ENCODE results near the gene TWSG1.

The TWSG1 gene

DNA sequence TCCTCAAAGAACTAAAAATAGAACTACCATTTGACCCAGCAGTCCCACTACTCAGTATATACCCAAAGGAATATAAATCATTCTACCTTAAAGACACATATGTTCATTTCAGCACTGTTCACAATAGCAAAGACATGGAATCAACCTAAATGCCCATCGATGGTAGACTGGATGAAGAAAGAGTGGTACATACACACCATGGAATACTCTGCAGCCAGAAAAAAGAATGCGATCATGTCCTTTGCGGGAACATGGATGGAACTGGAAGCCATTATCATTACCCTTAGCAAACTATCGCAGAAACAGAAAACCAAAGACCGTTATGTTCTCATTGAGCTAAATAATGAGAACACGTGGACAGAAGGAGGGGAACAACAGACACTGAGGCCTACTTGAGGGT is 44.5 kb downstream of the TWSG1 start:
- DNase-seq (ENCODE audit: low read depth in 1 of 2, low spot score in 1 of 2) = no peak
- no peaks in the 10 kb centered on the region for H3K27me3 ChIP-seq (ENCODE audit: insufficient read depth, poor library complexity, severe bottlenecking)
- H3K27ac ChIP-seq (replicated peaks) = no peak overlapping the region
- no peak overlapping the region for H3K4me3 ChIP-seq (replicated peaks; ENCODE audit: insufficient read depth, low read length)
- TF ChIP-seq SPI1 (IDR thresholded peaks at IDR 0.05; ENCODE audit: borderline replicate concordance, low read depth) (no peak), GABPA (IDR thresholded peaks at IDR 0.05; ENCODE audit: low read depth) (no peak), CTCF (IDR thresholded peaks at IDR 0.05; ENCODE audit: insufficient read depth, low read length) (no peak), POLR2AphosphoS5 (IDR thresholded peaks at IDR 0.05; ENCODE audit: low read depth) (no peak)
- TF ChIP-seq, protein P1, sequence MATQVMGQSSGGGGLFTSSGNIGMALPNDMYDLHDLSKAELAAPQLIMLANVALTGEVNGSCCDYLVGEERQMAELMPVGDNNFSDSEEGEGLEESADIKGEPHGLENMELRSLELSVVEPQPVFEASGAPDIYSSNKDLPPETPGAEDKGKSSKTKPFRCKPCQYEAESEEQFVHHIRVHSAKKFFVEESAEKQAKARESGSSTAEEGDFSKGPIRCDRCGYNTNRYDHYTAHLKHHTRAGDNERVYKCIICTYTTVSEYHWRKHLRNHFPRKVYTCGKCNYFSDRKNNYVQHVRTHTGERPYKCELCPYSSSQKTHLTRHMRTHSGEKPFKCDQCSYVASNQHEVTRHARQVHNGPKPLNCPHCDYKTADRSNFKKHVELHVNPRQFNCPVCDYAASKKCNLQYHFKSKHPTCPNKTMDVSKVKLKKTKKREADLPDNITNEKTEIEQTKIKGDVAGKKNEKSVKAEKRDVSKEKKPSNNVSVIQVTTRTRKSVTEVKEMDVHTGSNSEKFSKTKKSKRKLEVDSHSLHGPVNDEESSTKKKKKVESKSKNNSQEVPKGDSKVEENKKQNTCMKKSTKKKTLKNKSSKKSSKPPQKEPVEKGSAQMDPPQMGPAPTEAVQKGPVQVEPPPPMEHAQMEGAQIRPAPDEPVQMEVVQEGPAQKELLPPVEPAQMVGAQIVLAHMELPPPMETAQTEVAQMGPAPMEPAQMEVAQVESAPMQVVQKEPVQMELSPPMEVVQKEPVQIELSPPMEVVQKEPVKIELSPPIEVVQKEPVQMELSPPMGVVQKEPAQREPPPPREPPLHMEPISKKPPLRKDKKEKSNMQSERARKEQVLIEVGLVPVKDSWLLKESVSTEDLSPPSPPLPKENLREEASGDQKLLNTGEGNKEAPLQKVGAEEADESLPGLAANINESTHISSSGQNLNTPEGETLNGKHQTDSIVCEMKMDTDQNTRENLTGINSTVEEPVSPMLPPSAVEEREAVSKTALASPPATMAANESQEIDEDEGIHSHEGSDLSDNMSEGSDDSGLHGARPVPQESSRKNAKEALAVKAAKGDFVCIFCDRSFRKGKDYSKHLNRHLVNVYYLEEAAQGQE (IDR thresholded peaks at IDR 0.05; ENCODE audit: insufficient replicate concordance, low read depth) = no peak

DNA sequence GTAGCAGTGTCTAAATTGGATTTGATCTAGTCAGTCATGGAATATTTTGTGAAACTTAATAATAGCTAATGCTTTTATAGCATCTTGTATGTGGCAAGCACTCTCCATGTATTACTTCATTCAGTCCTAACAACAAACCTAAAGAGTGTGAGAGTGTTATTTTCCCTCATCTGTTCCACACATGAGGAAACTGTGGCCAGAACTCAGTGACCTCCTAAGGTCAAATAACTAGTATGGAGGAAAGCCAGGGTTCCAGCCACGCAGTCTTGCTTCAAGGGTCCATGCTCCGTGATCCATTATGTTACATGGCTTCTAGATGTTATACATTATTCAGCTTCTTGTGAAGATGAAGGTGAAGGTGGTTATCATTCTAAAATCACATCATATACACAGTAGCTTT is 45.5 kb downstream of the TWSG1 start:
- Histone ChIP-seq H3K27ac (replicated peaks) (no peak overlapping the region), H3K27me3 (ENCODE audit: insufficient read depth, poor library complexity, severe bottlenecking) (no peaks in the 10 kb centered on the region), H3K4me3 (replicated peaks; ENCODE audit: insufficient read depth, low read length) (no peak overlapping the region)
- no peak for DNase-seq (ENCODE audit: low read depth in 1 of 2, low spot score in 1 of 2)
- TF ChIP-seq POLR2AphosphoS5 (IDR thresholded peaks at IDR 0.05; ENCODE audit: low read depth) (no peak), SPI1 (IDR thresholded peaks at IDR 0.05; ENCODE audit: borderline replicate concordance, low read depth) (no peak)

DNA sequence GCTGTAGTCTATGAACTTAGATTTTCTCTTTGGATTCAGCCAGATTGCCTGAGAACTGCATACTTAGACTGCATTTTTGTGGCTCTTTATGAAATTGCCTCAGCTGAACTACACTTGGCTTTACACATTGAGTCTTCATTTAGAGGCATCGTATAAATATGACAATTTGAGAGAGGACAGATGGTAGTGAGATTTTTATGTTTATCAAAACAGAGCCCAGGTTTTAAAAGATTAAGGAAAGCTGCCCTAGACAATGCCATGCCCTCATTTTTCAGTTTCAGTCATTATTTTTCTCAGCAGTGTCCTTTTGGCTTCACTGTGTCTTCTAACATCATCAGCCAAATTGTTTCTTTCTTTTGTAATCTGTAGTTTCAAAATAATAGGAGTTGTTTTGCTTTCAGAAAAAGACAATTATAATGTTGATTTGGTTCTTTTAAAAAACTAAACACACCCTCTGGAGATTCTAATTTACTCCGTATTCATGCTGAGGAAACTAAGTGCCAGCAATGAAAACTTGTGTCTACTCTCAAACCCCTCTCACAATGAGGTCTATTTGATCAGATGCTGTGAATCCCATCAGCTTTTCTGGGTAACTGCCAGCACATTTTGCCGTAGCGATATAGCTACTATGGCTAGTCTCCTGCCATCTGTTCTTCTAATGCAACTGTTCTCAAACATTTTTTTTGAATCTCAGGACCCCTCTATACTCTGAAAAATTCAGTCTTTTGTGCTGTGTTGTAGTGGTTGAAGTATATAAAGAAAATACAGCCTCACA is 46.2 kb downstream of the TWSG1 start:
- no peak overlapping the region for H3K27ac ChIP-seq (replicated peaks)
- H3K4me3 ChIP-seq (replicated peaks; ENCODE audit: insufficient read depth, low read length) = no peak overlapping the region
- no peak for TF ChIP-seq CTCF (IDR thresholded peaks at IDR 0.05; ENCODE audit: insufficient read depth, low read length)
- TF ChIP-seq POLR2AphosphoS5 (IDR thresholded peaks at IDR 0.05; ENCODE audit: low read depth) = no peak
- TF ChIP-seq GABPA (IDR thresholded peaks at IDR 0.05; ENCODE audit: low read depth) = no peak
- TF ChIP-seq SPI1 (IDR thresholded peaks at IDR 0.05; ENCODE audit: borderline replicate concordance, low read depth) = no peak
- TF ChIP-seq, protein P1 (IDR thresholded peaks at IDR 0.05; ENCODE audit: insufficient replicate concordance, low read depth) = no peak
- DNase-seq (ENCODE audit: low read depth in 1 of 2, low spot score in 1 of 2) = no peak
- no peaks in the 10 kb centered on the region for H3K27me3 ChIP-seq (ENCODE audit: insufficient read depth, poor library complexity, severe bottlenecking)

DNA sequence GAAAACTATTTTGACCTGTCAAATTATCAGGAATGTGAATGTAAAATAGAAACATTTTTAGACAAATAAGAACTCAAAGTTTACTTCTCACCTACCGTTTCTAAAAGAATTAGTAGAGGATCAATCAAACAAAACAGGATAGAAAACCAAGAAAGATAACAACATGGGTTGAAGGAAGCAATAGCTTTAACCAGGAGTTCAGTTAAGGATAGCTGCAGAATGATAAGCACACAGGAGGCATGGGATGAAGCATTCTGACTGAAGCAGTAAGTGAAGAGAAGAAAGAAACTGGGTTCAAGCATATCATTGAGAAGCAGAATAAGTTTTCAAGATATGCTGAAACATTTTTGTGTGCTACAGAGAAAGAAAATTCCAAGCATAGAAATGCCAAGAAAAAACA is 52.3 kb downstream of the TWSG1 start:
- TF ChIP-seq POLR2AphosphoS5 (IDR thresholded peaks at IDR 0.05; ENCODE audit: low read depth) (no peak), SPI1 (IDR thresholded peaks at IDR 0.05; ENCODE audit: borderline replicate concordance, low read depth) (no peak), CTCF (IDR thresholded peaks at IDR 0.05; ENCODE audit: insufficient read depth, low read length) (no peak), GABPA (IDR thresholded peaks at IDR 0.05; ENCODE audit: low read depth) (no peak)
- TF ChIP-seq, protein P1 (IDR thresholded peaks at IDR 0.05; ENCODE audit: insufficient replicate concordance, low read depth) = no peak
- no peak for DNase-seq (ENCODE audit: low read depth in 1 of 2, low spot score in 1 of 2)
- Histone ChIP-seq H3K27me3 (ENCODE audit: insufficient read depth, poor library complexity, severe bottlenecking) (no peaks in the 10 kb centered on the region), H3K4me3 (replicated peaks; ENCODE audit: insufficient read depth, low read length) (no peak overlapping the region), H3K27ac (replicated peaks) (no peak overlapping the region)
